Naive thymus-derived CD8-positive, alpha-beta T cell (primary cell): ENCODE measurements around the gene KRTAP10-7. TPM values are rescaled to one million over a fixed set of nuclear protein-coding genes. Genes with fewer than 3 reads are reported as not detected.
A peak's percentile ranks its signal among the peaks of the same experiment; 100 is the strongest.
"Not testable (repeated sequence)": the region's sequence is repeated elsewhere in the genome, so short reads cannot be mapped to it uniquely, and the experiment has no call there.

ENCODE experiments used
- ATAC-seq, 2 donors: fragments of 150-1000 bp; cut with Tn5 transposase in 1 of 2; sonication (Bioruptor Pico), chemical (Tn5 transposase) in 1 of 2; 1 replicate in 1 of 2; 2 replicates in 1 of 2; pipeline ENCODE4 v1.10.0; 2021; ENCODE audit warnings: mild to moderate bottlenecking in 2 of 2, moderate library complexity in 2 of 2
- POLR2A ChIA-PET: fragments of 350-600 bp; sonication (Branson Sonifier 250); formaldehyde crosslinking; loops from one replicate; lab custom pipeline; 2021; ENCODE audit warnings: antibody characterized with exemption; lab: Charles Lee
- DNase-seq, 10 donors: peaks; one replicate each; pipeline versions ENCODE4 v3.0.0 to v3.0.0-alpha.2; 2020 to 2022
- H3K27ac Mint-ChIP-seq, 10 donors: one replicate each; pipeline ENCODE4 v1.8.0; 2020 to 2022; ENCODE audit warnings: mild to moderate bottlenecking in 10 of 10, mixed read lengths in 10 of 10, moderate library complexity in 4 of 10, inconsistent platforms in 1 of 10
- H3K27me3 Mint-ChIP-seq, 5 donors: one replicate each; pipeline ENCODE4 v1.8.0; 2021 to 2022; ENCODE audit warnings: mixed read lengths in 5 of 5
- H3K36me3 Mint-ChIP-seq, 3 donors: one replicate each; pipeline ENCODE4 v1.8.0; 2020 to 2022; ENCODE audit warnings: mixed read lengths in 3 of 3, mild to moderate bottlenecking in 2 of 3, inconsistent platforms in 1 of 3
- H3K4me1 Mint-ChIP-seq, 4 donors: one replicate each; pipeline ENCODE4 v1.8.0; 2021 to 2022; ENCODE audit warnings: mixed read lengths in 4 of 4
- H3K4me3 Mint-ChIP-seq, 10 donors: one replicate each; pipeline ENCODE4 v1.8.0; 2020 to 2022; ENCODE audit warnings: mild to moderate bottlenecking in 10 of 10, mixed read lengths in 10 of 10, moderate library complexity in 6 of 10, inconsistent platforms in 1 of 10
- H3K9me3 Mint-ChIP-seq, 9 donors: one replicate each; pipeline ENCODE4 v1.8.0; 2020 to 2022; ENCODE audit warnings: mixed read lengths in 9 of 9, mild to moderate bottlenecking in 3 of 9, inconsistent platforms in 1 of 9, moderate library complexity in 1 of 9
- polyA plus RNA-seq, 3 donors: library from polyadenylated mRNA; unstranded; fragments of 300-500 nt; fragmentation: Illumina TruSeq; gene quantifications; one replicate each; pipeline ENCODE4 v1.2.3, GENCODE V29; 2021
- total RNA-seq, 8 experiments: library from RNA in 2 of 8; stranded (reverse) in 2 of 8; gene quantifications; one replicate each; pipeline ENCODE4 v1.2.3 and lab custom pipeline; 2021 to 2026

The KRTAP10-7 gene
- total and polyA plus RNA-seq, 5 experiments from 2014 or later: not detected

- peaks cover 0 to 20% (median 14%) of the 10 kb centered on the region in 3 donors for H3K36me3 Mint-ChIP-seq
- ATAC-seq: no peak
- H3K27me3 Mint-ChIP-seq: peaks cover 0 to 7% (median 0%) of the 10 kb centered on the region in 5 donors
- no peak overlapping the region for H3K4me3 Mint-ChIP-seq
- peaks cover 10 to 30% (median 22%) of the 10 kb centered on the region in 9 donors for H3K9me3 Mint-ChIP-seq
- no peak for DNase-seq
- peaks cover 0 to 2% (median under 1%) of the 10 kb centered on the region in 4 donors for H3K4me1 Mint-ChIP-seq
- no peak overlapping the region for H3K27ac Mint-ChIP-seq
- POLR2A ChIA-PET: no interaction called here
These were observed 6.1 kb downstream of the KRTAP10-7 start for GRCh38 chr21:44606495-44606894.

GRCh38 chr21:44609193-44609592 is 8.8 kb downstream of the KRTAP10-7 start:
- ATAC-seq: no peak
- Mint-ChIP-seq H3K27ac (no peak overlapping the region), H3K27me3 (peaks cover 0 to 4% (median 0%) of the 10 kb centered on the region in 5 donors), H3K4me3 (peak overlapping the region in 1 of 10 donors; percentile 38), H3K36me3 (peaks cover 0 to 18% (median 14%) of the 10 kb centered on the region in 3 donors), H3K4me1 (peaks cover 0 to 14% (median 6%) of the 10 kb centered on the region in 4 donors), H3K9me3 (peaks cover 10 to 32% (median 23%) of the 10 kb centered on the region in 9 donors)
- DNase-seq: no peak
- POLR2A ChIA-PET: no interaction called here

DNA sequence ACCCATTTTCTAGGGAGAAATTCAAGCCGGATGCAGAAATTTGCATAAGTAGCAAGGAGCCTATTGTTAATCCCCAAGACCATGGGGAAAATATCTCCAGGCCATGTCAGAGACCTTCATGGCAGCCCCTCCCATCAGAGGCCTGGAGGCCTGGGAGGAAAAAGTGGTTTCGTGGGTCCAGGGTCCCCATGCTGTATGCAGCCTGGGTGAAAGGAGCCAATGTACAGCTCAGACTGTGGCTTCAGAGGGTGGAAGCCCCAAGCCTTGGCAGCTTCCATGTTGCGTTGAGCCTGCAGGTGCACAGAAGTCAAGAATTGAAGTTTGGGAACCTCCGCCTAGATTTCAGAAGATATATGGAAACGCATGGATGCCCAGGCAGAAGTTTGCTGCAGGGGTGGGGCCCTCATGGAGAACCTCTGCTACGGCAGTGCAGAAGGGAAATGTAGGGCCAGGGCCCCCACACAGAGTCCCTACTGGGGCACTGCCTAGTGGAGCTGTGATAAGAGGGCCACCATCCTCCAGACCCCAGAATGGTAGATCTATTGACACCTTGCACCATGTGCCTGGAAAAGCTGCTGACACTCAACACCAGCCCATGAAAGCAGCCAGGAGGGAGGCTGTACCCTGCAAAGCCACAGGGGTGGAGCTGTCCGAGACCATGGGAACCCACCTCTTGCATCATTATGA is 9.9 kb downstream of the KRTAP10-7 start:
- Mint-ChIP-seq H3K4me1 (peaks cover 3 to 21% (median 10%) of the 10 kb centered on the region in 4 donors), H3K9me3 (peaks cover 7 to 32% (median 23%) of the 10 kb centered on the region in 9 donors), H3K27ac (peak overlapping the region in 1 of 10 donors; percentile 53), H3K36me3 (peaks cover 0 to 14% (median 14%) of the 10 kb centered on the region in 3 donors)
- DNase-seq, H3K4me3 Mint-ChIP-seq, POLR2A ChIA-PET, ATAC-seq, H3K27me3 Mint-ChIP-seq: not testable (repeated sequence)

DNA sequence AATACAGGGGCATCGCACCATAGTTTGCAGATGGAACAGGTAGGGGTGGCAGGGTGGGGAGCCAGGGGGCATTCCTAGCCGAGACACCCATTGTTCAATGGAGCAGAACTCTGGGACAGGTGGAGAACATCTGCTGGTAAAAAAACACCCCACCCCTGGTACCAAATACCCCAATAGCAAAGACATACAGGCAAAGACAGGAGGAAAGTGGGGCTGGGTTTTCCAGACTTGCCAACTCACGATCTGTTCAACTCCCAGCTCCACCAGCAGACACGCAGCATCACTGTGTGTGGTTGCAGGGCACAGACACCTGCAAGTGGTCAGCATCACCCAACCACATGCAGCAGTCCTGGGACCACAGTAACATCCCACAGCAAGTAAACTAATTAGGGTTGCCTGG is 11.2 kb downstream of the KRTAP10-7 start:
- peaks cover 0 to 14% (median 14%) of the 10 kb centered on the region in 3 donors for H3K36me3 Mint-ChIP-seq
- H3K4me3 Mint-ChIP-seq: no peak overlapping the region
- POLR2A ChIA-PET: interaction anchor here (0.7 kb wide), 1 partner anchor 21 kb away, joined by 3 read pairs; no protein-coding TSS in a partner anchor
- peaks cover 7 to 36% (median 23%) of the 10 kb centered on the region in 9 donors for H3K9me3 Mint-ChIP-seq
- peaks cover 12 to 33% (median 17%) of the 10 kb centered on the region in 4 donors for H3K4me1 Mint-ChIP-seq
- peaks cover 0 to 1% (median 0%) of the 10 kb centered on the region in 5 donors for H3K27me3 Mint-ChIP-seq
- ATAC-seq: no peak
- DNase-seq: no peak
- peak overlapping the region in 1 of 10 donors; percentile 40 for H3K27ac Mint-ChIP-seq

- ATAC-seq (no peak), DNase-seq (no peak)
- Mint-ChIP-seq H3K4me3 (peak within 1 kb of the TSS in 2 of 10 donors; percentile 20 to 26), H3K27ac (peak within 1 kb of the TSS in 5 of 10 donors; percentile 13 to 41 (median 21)), H3K36me3 (peaks cover 0 to 14% (median 14%) of the 10 kb centered on the region in 3 donors), H3K9me3 (peaks cover 7 to 36% (median 22%) of the 10 kb centered on the region in 9 donors), H3K4me1 (peaks cover 13 to 38% (median 22%) of the 10 kb centered on the region in 4 donors), H3K27me3 (no peaks in the 10 kb centered on the region)
- POLR2A ChIA-PET: no interaction called here
These were observed 11.7 kb downstream of the KRTAP10-7 start, which contains the start of gene KRTAP10-8 for GRCh38 chr21:44612029-44612486. KRTAP10-8 (plus strand) TSS chr21:44612079; CDS start chr21:44612101, 22 bp downstream.

DNA sequence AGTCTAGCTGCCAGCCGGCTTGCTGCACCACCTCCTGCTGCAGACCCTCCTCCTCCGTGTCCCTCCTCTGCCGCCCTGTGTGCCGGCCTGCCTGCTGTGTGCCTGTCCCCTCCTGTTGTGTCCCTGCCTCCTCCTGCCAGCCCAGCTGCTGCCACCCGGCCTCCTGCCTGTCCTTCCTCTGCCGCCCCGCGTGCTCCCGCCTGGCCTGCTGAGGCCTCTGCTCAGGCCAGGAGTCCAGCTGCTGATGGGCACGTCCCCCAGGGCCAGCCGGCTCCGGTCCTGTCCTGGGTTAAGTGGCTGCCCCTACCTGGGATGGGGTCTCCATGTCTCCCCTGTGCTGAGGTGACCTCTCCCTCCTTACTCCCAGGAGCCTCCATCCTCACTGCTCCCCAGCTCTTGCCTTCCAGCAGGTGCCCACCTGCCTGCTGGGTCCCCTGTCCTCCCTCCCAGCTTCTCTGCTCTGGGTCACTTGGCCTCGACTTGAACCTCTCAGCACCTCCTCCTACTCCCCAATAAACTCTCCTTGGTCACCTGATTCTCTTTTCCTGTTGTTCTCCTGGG is 12.4 kb downstream of the KRTAP10-7 start:
- POLR2A ChIA-PET: no interaction called here
- Mint-ChIP-seq H3K9me3 (peaks cover 7 to 36% (median 22%) of the 10 kb centered on the region in 9 donors), H3K4me1 (peaks cover 15 to 45% (median 29%) of the 10 kb centered on the region in 4 donors), H3K4me3 (peak overlapping the region in 2 of 10 donors; percentile 20 to 26), H3K27ac (peak overlapping the region in 4 of 10 donors; percentile 13 to 44 (median 31)), H3K27me3 (no peaks in the 10 kb centered on the region), H3K36me3 (peaks cover 0 to 14% (median 14%) of the 10 kb centered on the region in 3 donors)
- ATAC-seq (no peak), DNase-seq (no peak)

DNA sequence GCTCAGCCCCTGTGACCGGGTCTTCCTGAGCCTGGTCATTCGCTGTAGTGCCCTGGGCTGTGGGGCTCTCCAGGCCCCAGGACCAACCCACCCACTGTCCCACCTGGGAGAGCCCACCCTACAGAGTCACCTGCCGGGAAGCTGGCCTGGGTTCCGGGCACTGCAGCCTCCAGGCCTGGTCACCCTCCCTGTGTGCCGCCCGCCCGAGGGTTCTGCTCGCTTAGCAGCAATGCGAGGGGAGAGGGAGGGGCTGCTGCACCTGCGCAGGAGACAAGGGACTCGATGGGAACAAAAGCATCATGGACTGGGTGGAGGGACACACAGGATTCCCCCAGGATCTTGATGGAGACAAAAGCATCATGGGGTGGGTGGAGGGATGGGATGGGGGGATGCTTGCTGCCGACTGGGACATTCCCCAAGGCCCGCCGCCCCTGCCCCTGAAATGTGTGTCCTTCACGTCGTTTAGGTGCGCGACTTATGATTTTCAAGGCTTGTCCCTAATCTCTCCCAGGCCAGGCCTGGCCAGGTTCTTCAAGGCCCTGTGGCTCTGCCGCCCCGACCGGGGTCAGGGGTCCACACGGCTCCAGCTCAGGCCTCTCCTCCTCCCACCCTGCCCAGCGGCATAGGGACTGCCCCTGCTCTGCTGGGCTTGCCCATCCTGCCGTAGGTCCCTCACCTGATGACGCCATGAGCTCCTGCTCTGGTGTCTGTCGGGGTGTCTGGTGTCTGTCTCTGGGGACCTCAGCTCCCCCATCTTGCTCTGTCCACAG is 13.2 kb downstream of the KRTAP10-7 start:
- POLR2A ChIA-PET: no interaction called here
- H3K27ac Mint-ChIP-seq: no peak overlapping the region
- peaks cover 20 to 53% (median 37%) of the 10 kb centered on the region in 4 donors for H3K4me1 Mint-ChIP-seq
- peaks cover 7 to 39% (median 22%) of the 10 kb centered on the region in 9 donors for H3K9me3 Mint-ChIP-seq
- H3K4me3 Mint-ChIP-seq: no peak overlapping the region
- peaks cover 0 to 14% (median 14%) of the 10 kb centered on the region in 3 donors for H3K36me3 Mint-ChIP-seq
- no peaks in the 10 kb centered on the region for H3K27me3 Mint-ChIP-seq
- no peak for ATAC-seq
- DNase-seq: no peak

DNA sequence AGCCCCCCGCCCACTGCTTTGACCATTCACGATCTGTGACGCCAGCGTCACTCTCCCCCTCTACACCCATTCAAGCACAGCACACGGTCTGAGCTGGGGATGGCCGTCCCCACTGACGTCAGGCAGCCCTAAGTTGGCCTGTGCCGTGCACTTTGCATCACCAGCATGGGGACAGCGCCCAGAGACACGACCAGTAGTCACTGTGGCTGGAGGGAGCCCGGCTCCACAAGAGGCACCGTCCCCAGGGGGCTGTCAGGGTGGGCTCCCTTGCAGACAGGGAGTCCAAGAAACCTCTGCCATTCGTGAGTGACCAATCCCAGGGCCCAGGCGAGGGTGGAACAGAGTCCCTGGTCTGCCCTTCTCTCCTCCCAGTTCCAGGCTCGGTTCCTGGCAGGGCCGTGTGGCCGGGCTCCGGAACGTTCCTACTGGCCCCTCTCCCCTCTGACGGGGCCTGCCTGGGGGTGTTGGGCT is 13.8 kb downstream of the KRTAP10-7 start:
- peaks cover 0 to 14% (median 13%) of the 10 kb centered on the region in 3 donors for H3K36me3 Mint-ChIP-seq
- ATAC-seq: no peak

DNA sequence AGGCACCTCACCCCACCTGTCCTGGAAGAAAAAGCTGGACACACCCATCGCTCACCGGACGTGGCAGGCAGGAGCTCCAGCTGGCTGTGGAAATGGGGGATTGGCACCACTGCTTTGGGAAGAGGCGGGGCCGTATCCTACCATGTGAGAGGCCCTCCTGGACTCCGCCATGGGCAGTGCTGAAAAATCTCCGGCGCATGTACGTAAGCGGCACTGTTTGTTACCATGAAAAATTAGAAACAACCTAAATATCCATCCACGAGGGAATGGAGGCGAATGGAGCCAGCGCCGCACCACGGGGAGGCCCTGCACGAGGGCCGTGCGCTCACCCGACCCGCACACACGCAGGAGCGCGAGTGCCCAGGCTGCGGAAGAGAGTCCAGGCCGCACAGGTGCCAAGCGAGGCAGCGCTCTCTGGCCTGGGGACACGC is 14.6 kb downstream of the KRTAP10-7 start:
- Mint-ChIP-seq H3K4me1 (peaks cover 33 to 67% (median 51%) of the 10 kb centered on the region in 4 donors), H3K9me3 (peaks cover 5 to 42% (median 20%) of the 10 kb centered on the region in 9 donors), H3K36me3 (peaks cover 0 to 14% (median 13%) of the 10 kb centered on the region in 3 donors), H3K4me3 (no peak overlapping the region), H3K27me3 (no peaks in the 10 kb centered on the region), H3K27ac (peak overlapping the region in 1 of 10 donors; percentile 83)
- POLR2A ChIA-PET: interaction anchor here (0.7 to 2.7 kb wide), 3 partner anchors 38 to 45 kb away, joined by 5 to 11 read pairs (median 6); partner anchors contain the start of gene KRTAP12-3
- ATAC-seq (no peak), DNase-seq (no peak)

More for the DNA sequence above, 13.8 kb downstream of the KRTAP10-7 start:
- peaks cover 4 to 42% (median 20%) of the 10 kb centered on the region in 9 donors for H3K9me3 Mint-ChIP-seq
- peak overlapping the region in 2 of 10 donors; percentile 63 to 64 for H3K27ac Mint-ChIP-seq
- POLR2A ChIA-PET: no interaction called here
- peak overlapping the region in 1 of 10 donors; percentile 51 for H3K4me3 Mint-ChIP-seq
- DNase-seq: no peak
- H3K4me1 Mint-ChIP-seq: peaks cover 26 to 59% (median 43%) of the 10 kb centered on the region in 4 donors
- no peaks in the 10 kb centered on the region for H3K27me3 Mint-ChIP-seq

GRCh38 chr21:44615466-44615865 is 15.1 kb downstream of the KRTAP10-7 start:
- no peak for DNase-seq
- POLR2A ChIA-PET: interaction anchor here (0.7 to 2.7 kb wide), 3 partner anchors 38 to 44 kb away, joined by 5 to 11 read pairs (median 6); partner anchors contain the start of gene KRTAP12-3
- no peak for ATAC-seq
- H3K27me3 Mint-ChIP-seq: no peaks in the 10 kb centered on the region
- peaks cover 0 to 17% (median 15%) of the 10 kb centered on the region in 3 donors for H3K36me3 Mint-ChIP-seq
- H3K27ac Mint-ChIP-seq: peak overlapping the region in 8 of 10 donors; percentile 32 to 94 (median 84)
- peaks cover 35 to 69% (median 53%) of the 10 kb centered on the region in 4 donors for H3K4me1 Mint-ChIP-seq
- H3K9me3 Mint-ChIP-seq: peaks cover 7 to 40% (median 23%) of the 10 kb centered on the region in 9 donors
- peak overlapping the region in 5 of 10 donors; percentile 24 to 79 (median 67) for H3K4me3 Mint-ChIP-seq

DNA sequence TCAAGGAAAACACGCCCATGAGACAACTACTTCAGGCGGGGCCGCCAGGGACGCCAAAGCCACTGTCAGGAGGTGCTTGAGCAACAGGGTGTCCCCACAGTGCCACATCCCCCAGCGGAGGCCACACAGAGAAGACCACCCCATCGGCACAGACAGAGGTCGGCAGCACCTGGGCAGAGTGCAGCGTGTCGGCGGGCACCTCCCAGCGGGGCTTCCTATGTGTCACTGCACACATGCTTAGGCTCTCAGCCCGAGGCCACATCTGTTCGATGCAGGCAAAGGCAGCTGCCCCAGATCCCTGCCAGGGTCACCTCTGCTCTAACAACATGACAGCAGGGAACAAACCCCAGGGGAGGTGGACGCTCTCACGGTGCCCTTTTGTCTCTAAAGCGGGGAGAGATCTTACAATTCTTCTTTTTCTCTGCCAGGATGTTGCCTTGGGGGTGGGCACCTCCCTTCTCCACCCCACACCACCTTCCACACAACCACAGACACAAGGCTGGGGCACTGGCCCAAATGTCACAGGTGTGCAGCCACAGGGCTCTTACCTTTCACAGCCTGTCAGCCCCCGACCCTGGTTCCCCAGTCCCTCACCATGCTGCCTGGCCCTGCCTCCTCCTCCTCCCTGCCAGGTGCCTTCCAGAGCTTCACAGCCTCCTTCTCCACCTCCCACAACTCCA is 15.7 kb downstream of the KRTAP10-7 start:
- Mint-ChIP-seq H3K36me3 (peaks cover 0 to 22% (median 17%) of the 10 kb centered on the region in 3 donors), H3K27ac (peak overlapping the region; percentile 64 to 94 (median 87)), H3K4me3 (peak overlapping the region; percentile 24 to 79 (median 58)), H3K9me3 (peaks cover 13 to 40% (median 24%) of the 10 kb centered on the region in 9 donors), H3K27me3 (no peaks in the 10 kb centered on the region), H3K4me1 (peaks cover 36 to 69% (median 58%) of the 10 kb centered on the region in 4 donors)
- POLR2A ChIA-PET: interaction anchor here (1.0 to 2.7 kb wide), 2 partner anchors 37 to 42 kb away, joined by 6 to 11 read pairs; partner anchors contain the start of gene KRTAP12-3
- ATAC-seq (no peak), DNase-seq (peak in 2 of 10 donors; percentile 13 to 19)
